ENCODE measurements around the gene LINC00305.

Gene LINC00305

GRCh38 chr18:64044616-64045015 lies 104.3 kb downstream of the LINC00305 start:
- H3K27ac ChIP-seq, result no peak overlapping the region
- H3K4me3 ChIP-seq, result no peak overlapping the region

GRCh38 chr18:64042728-64043358 lies 106.0 kb downstream of the LINC00305 start:
- no peak overlapping the region for H3K27ac ChIP-seq
- H3K4me3 ChIP-seq, result no peak overlapping the region

DNA sequence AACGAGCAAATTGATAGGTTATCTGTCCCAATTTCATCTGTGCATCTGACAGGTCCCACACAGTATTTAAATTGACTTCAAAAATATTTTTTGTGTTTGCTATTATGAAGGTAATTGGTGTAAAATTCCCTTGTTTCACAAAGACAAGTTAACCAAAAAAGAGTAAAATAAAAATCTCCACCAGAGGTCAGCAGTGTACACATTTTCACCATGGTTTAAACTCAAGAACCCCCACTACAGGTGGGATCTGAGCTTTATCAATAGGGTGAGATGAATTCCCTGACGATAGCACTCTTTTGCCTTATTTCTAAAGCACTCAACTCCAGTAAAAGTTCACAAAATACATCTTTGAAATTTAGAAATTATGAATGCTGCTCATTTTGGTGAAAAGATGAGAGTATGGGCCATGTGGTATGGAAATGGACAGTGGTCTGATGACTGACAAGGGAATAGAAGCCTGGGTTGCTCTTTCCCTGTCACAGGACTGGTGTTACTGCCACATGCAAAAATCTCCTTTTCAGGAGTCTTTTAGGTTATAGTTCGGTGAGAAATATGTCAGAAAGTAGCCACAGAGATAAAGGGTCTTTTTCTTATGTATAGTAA lies 111.0 kb downstream of the LINC00305 start:
- Histone ChIP-seq H3K27ac (no peak overlapping the region), H3K4me3 (no peak overlapping the region)

DNA sequence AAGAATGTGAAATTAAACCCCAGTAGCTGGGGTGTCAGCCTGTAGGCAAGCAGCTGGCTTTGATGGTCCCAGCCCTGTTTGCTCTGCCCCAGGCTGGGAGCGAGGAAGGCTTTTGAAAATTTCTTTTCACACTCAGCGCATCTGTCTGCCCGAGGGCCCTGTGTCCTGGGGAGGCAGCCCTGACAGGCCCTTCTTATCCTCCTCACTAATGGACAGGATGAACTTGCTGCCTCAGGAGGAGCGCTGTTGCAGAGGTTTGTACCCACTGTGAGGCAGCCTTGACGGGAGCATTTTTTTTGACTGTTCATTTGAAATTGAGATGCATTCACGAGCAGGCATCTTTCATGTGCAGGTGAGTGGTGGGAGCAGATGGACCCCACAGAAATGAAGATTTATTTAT lies 116.6 kb downstream of the LINC00305 start:
- Histone ChIP-seq H3K27ac (no peak overlapping the region), H3K4me3 (no peak overlapping the region)

DNA sequence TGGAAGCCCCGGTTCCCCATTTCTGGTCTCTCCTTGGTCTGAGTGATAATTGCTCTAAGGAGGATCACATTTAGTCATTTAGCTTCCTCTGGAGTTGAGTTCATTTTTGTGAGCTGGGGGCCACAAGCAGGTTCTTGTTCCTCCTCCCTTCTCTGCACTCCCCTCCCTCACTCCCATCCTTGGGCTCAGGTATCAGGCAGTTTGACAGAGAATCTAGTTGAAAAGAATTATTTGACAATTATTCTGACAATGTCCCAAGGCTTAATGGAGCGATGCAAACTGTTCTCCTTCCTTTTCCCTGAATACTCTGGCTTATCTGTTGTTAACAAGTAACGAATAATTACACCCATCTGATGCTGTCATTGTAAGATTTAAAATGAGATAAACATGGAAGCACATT lies 117.5 kb downstream of the LINC00305 start:
- H3K27ac ChIP-seq, result no peak overlapping the region

More for the DNA sequence above, 117.5 kb downstream of the LINC00305 start:
- no peak overlapping the region for H3K4me3 ChIP-seq
